ENCODE results near the gene CEMIP2.

CEMIP2 gene

GRCh38 chr9:71746758-71747125 lies 21.6 kb downstream of the CEMIP2 start:
- DNase-seq = no peak

GRCh38 chr9:71746023-71746757 lies 22.1 kb downstream of the CEMIP2 start:
- no peak for DNase-seq

GRCh38 chr9:71744754-71745521 lies 23.4 kb downstream of the CEMIP2 start:
- no peak for DNase-seq

- DNase-seq = no peak
Measured at GRCh38 chr9:71743882-71744281, 24.4 kb downstream of the CEMIP2 start.

- no peak for DNase-seq
Measured at GRCh38 chr9:71743217-71743705, 25.1 kb downstream of the CEMIP2 start.

- no peak for DNase-seq
Measured at GRCh38 chr9:71742703-71743102, 25.6 kb downstream of the CEMIP2 start.

GRCh38 chr9:71741926-71742648 lies 26.2 kb downstream of the CEMIP2 start:
- no peak for DNase-seq

- DNase-seq = no peak
Measured at GRCh38 chr9:71740199-71740598, 28.1 kb downstream of the CEMIP2 start.

- DNase-seq = no peak
Measured at GRCh38 chr9:71737455-71737854, 30.9 kb downstream of the CEMIP2 start.

GRCh38 chr9:71736236-71736635 lies 32.1 kb downstream of the CEMIP2 start:
- no peak for DNase-seq

GRCh38 chr9:71734950-71735349 lies 33.4 kb downstream of the CEMIP2 start:
- DNase-seq = no peak

- no peak for DNase-seq
Measured at GRCh38 chr9:71733176-71733575, 35.1 kb downstream of the CEMIP2 start.

- DNase-seq = no peak
Measured at GRCh38 chr9:71729816-71730526, 38.3 kb downstream of the CEMIP2 start.

GRCh38 chr9:71726723-71727122 lies 41.6 kb downstream of the CEMIP2 start:
- no peak for DNase-seq

GRCh38 chr9:71725590-71726338 lies 42.5 kb downstream of the CEMIP2 start:
- DNase-seq = no peak

GRCh38 chr9:71721855-71722254 lies 46.5 kb downstream of the CEMIP2 start:
- DNase-seq = no peak

- DNase-seq = no peak
Measured at GRCh38 chr9:71719562-71719961, 48.8 kb downstream of the CEMIP2 start.

- DNase-seq = no peak
Measured at GRCh38 chr9:71719088-71719487, 49.2 kb downstream of the CEMIP2 start.

GRCh38 chr9:71716138-71716909 lies 52.0 kb downstream of the CEMIP2 start:
- DNase-seq = no peak

- DNase-seq = no peak
Measured at GRCh38 chr9:71710856-71711255, 57.5 kb downstream of the CEMIP2 start.

- DNase-seq = no peak
Measured at GRCh38 chr9:71710201-71710600, 58.1 kb downstream of the CEMIP2 start.

Data from activated naive CD4-positive, alpha-beta T cell (primary cell).